Fibroblast of peridontal ligament (primary cell): Measurements from ENCODE around the gene AIPL1.
"Not testable (repeated sequence)": the region's sequence is repeated elsewhere in the genome, so short reads cannot be mapped to it uniquely, and the experiment has no call there.

Experiments used
- DNase-seq: peaks from one replicate; pipeline ENCODE4 v3.0.0-alpha.2; 2010; ENCODE audit errors: extremely low read depth

Gene AIPL1

GRCh38 chr17:6435051-6435450 is at the start of gene AIPL1:
Gene AIPL1, minus strand, starts transcription at chr17:6435121. Its CDS starts 17 bp downstream, at chr17:6435104.
- no peak for DNase-seq

- DNase-seq: no peak
These were observed 48.6 kb upstream of the AIPL1 start for GRCh38 chr17:6483507-6483906.

GRCh38 chr17:6482796-6483195 is 47.9 kb upstream of the AIPL1 start:
- not testable (repeated sequence) for DNase-seq

GRCh38 chr17:6482105-6482455 is 47.2 kb upstream of the AIPL1 start:
- DNase-seq: no peak

- DNase-seq: no peak
These were observed 45.4 kb upstream of the AIPL1 start for GRCh38 chr17:6480303-6480675.

GRCh38 chr17:6479622-6480302 is 44.8 kb upstream of the AIPL1 start:
- DNase-seq: no peak

GRCh38 chr17:6478486-6478885 is 43.6 kb upstream of the AIPL1 start:
- DNase-seq: no peak

- DNase-seq: no peak
These were observed 43.0 kb upstream of the AIPL1 start for GRCh38 chr17:6477831-6478383.

GRCh38 chr17:6476810-6477179 is 41.9 kb upstream of the AIPL1 start:
- DNase-seq: no peak

- no peak for DNase-seq
These were observed 41.3 kb upstream of the AIPL1 start for GRCh38 chr17:6476076-6476809.

GRCh38 chr17:6475411-6475810 is 40.5 kb upstream of the AIPL1 start:
- no peak for DNase-seq

GRCh38 chr17:6474906-6475305 is 40.0 kb upstream of the AIPL1 start:
- no peak for DNase-seq

GRCh38 chr17:6474376-6474775 is 39.5 kb upstream of the AIPL1 start:
- no peak for DNase-seq

GRCh38 chr17:6473128-6473767 is 38.3 kb upstream of the AIPL1 start:
- peak; percentile 69 for DNase-seq

GRCh38 chr17:6472517-6472916 is 37.6 kb upstream of the AIPL1 start:
- DNase-seq: no peak

GRCh38 chr17:6471531-6472465 is 36.9 kb upstream of the AIPL1 start:
- peak; percentile 48 for DNase-seq

GRCh38 chr17:6470751-6471521 is 36.0 kb upstream of the AIPL1 start:
- DNase-seq: no peak

GRCh38 chr17:6470146-6470718 is 35.3 kb upstream of the AIPL1 start:
- no peak for DNase-seq

- DNase-seq: no peak
These were observed 33.3 kb upstream of the AIPL1 start for GRCh38 chr17:6468051-6468790.

GRCh38 chr17:6467567-6467966 is 32.6 kb upstream of the AIPL1 start:
- DNase-seq: no peak
